Neural progenitor cell (in vitro differentiated cells): ENCODE data around the gene PRPF4.

ENCODE experiments used
- CTCF ChIP-seq: fragments of 200-600 bp; sonication (generic); IDR thresholded peaks from 2 replicates; pipeline ENCODE4 v1.5.1; 2017; ENCODE audit warnings: antibody characterized with exemption, mild to moderate bottlenecking
- EZH2 ChIP-seq: fragments of 200-600 bp; sonication (generic); IDR thresholded peaks from 2 replicates; pipeline ENCODE4 v1.6.1; 2017; ENCODE audit warnings: antibody characterized with exemption, mild to moderate bottlenecking, moderate library complexity
- EZH2phosphoT487 ChIP-seq: fragments of 200-600 bp; sonication (generic); IDR thresholded peaks from 2 replicates; pipeline ENCODE4 v1.6.1; 2017; ENCODE audit warnings: antibody characterized with exemption

DNA sequence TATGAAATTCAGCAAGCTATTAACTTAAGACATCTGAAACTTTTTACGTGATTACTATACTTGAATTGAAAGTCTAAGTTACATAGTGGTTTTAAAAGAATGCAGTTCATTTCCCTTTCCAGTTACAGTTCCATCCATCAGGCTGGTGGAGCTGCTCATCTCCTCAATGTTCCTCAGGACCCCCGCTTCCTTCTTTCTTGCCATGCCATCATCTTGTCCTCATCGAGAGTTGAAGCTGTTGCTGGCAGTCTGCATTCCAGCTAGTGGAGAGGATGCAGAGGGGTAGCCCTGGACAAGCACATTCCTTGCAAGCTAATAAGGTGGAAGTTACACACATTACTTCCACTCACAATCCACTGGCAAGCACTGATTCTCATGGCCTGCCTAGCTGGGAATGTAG lies 36.5 kb downstream of the PRPF4 start:
- TF ChIP-seq CTCF (no peak), EZH2phosphoT487 (no peak), EZH2 (no peak)
